HG02571 (cell line): Measurements from ENCODE around the gene ACOT6.
"Not testable (repeated sequence)": the region's sequence is repeated elsewhere in the genome, so short reads cannot be mapped to it uniquely, and the experiment has no call there.

Source experiments
- ATAC-seq: cut with Tn5 transposase; IDR thresholded peaks from one replicate; pipeline ENCODE4 v1.9.1; 2021; ENCODE audit warnings: mild to moderate bottlenecking, moderate library complexity; ENCODE audit not compliant: unreplicated experiment

ACOT6 gene, protein sequence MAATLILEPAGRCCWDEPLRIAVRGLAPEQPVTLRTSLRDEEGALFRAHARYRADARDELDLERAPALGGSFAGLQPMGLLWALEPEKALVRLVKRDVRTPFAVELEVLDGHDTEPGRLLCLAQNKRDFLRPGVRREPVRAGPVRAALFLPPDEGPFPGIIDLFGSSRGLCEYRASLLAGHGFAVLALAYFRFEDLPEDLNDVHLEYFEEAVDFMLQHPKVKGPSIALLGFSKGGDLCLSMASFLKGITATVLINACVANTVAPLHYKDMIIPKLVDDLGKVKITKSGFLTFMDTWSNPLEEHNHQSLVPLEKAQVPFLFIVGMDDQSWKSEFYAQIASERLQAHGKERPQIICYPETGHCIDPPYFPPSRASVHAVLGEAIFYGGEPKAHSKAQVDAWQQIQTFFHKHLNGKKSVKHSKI

GRCh38 chr14:73612339-73613045 is at the start of gene ACOT6:
TSS of gene ACOT6 (plus strand) at chr14:73612517. CDS start at chr14:73612572, 55 bp downstream.
- peak; percentile 71 for ATAC-seq

GRCh38 chr14:73562696-73563095 is 49.6 kb upstream of the ACOT6 start:
- ATAC-seq = not testable (repeated sequence)

DNA sequence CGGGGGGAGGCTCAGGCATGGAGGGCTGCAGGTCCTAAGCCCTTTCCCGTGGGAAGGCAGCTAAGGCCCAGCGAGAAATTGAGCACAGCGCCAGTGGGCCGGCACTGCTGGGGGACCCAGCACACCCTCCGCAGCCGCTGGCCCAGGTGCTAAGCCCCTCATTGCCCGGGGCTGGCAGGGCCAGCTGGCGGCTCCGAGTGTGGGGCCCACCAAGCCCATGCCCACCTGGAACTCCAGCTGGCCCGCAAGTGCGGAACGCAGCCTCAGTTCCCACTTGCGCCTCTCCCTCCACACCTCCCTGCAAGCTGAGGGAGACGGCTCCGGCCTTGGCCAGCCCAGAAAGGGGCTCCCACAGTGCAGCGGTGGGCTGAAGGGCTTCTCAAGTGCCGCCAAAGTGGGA is 45.9 kb upstream of the ACOT6 start:
- not testable (repeated sequence) for ATAC-seq

- not testable (repeated sequence) for ATAC-seq
Observed at GRCh38 chr14:73566935-73567334, 45.4 kb upstream of the ACOT6 start.

DNA sequence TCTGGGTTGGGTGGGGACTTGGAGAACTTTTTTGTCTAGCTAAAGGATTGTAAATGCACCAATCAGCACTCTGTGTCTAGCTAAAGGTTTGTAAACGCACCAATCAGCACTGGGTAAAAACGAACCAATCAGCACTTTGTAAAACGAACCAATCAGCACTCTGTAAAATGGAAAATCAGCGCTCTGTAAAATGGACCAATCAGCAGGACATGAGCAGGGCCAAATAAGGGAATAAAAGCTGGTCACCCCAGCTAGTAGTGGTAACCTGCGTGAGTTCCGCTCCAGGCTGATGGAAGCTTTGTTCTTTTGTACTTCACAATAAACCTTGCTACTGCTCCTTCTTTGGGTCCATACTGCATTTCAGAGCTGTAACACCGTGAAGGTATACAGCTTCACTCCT is 45.0 kb upstream of the ACOT6 start:
- ATAC-seq = no peak

DNA sequence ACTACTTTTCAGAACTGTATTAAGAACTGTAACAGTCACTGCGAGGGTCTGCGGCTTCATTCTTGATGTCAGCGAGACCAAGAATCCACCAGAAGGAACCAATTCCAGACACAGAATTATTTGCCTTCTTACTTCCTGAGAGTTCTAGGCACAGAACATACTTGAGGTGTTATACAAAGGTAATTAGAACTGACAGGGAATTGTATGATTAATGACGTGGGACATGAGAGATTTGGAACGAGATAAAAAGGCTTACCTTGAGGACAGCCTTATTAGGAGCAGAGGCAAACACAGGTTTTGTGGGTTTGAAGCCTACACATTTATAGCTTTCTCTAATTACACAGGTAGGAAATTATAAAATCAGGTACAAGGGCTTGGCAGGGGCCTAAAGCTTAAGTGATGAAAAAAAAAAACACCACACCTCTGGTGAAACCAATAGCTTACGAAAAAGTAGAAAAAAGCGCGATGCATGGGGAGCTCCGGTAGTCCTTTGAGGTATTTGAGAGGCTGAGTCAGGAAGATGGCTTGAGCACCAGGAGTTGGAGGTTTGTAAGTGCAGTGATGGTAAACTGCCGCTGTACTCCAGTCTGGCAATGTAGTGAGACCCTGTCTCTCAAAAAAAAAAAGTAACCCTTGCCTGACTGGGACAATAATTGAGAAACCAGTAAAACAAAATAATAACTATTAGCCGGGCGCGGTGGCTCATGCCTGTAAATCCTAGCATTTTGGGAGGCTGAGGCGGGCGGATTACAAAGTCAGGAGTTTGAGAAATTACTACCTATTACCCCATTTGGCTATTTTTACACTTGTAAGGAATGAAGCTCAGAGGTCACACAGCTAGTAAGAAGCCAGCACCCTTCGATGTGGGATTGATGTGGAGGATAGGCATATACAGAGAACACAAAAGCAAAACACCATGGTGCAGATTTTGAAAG is 44.1 kb upstream of the ACOT6 start:
- ATAC-seq = no peak

DNA sequence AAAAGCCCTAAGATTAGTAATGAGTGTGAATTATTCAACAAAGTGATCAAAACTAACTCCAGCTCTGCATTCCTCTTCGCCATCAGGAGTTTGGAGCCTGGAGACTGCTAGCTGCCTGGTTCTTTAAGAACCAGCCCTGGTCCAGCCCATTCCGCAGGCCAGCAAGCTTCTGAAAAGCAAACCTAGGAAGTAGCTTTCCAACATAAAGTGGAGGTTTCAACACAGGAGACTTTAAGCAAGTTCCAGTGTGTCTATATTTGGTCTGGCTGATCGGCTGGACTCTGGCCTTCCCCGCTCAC is 43.5 kb upstream of the ACOT6 start:
- not testable (repeated sequence) for ATAC-seq

DNA sequence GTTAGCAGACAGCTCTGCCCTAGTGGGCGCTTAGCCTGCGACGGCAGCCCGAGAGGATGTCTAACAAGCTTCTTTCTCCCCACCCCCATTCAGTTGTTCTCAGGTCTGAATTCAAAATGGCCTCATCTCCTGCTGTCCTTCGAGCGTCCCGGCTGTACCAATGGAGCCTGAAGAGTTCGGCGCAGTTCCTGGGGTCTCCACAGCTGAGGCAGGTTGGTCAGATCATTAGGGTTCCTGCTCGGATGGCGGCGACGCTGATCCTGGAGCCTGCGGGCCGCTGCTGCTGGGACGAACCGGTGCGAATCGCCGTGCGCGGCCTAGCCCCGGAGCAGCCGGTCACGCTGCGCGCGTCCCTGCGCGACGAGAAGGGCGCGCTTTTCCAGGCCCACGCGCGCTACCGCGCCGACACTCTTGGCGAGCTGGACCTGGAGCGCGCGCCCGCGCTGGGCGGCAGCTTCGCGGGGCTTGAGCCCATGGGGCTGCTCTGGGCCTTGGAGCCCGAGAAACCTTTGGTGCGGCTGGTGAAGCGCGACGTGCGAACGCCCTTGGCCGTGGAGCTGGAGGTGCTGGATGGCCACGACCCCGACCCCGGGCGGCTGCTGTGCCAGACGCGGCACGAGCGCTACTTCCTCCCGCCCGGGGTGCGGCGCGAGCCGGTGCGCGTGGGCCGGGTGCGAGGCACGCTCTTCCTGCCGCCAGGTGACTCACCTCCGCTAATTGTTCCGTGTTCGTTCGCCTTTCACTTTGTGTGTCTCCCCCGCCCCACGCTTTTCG is 42.9 kb upstream of the ACOT6 start, which contains the start of gene ACOT2:
TSS of gene ACOT2 (plus strand) at position 29 of the 774 bp plus-strand sequence. CDS start at position 57, 28 bp downstream.
- peak; percentile 68 for ATAC-seq

DNA sequence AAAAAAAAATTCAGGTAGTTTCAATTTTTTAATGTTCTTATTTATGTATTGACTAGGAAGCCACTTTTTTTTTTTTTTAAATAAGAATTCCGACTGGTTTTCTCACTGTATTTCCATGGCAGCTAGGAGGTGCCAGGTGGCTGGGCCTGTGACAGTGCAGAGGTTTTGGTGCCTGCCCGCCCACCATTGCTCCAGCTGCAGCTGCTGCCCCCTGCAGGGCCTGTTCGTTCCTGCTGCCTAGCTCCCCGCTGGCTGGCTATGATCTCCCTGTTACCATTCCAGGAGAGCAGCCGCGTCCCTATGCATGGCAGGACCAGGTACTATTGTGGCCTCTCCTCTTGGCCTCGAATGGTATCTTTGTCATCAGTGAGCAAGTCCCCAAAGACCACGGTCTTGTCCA is 41.4 kb upstream of the ACOT6 start:
- ATAC-seq = not testable (repeated sequence)

GRCh38 chr14:73573034-73573433 is 39.3 kb upstream of the ACOT6 start:
- ATAC-seq = not testable (repeated sequence)

- ATAC-seq = not testable (repeated sequence)
Observed at GRCh38 chr14:73573740-73574139, 38.6 kb upstream of the ACOT6 start.

- not testable (repeated sequence) for ATAC-seq
Observed at GRCh38 chr14:73574251-73574650, 38.1 kb upstream of the ACOT6 start.

GRCh38 chr14:73576391-73576790 is 35.9 kb upstream of the ACOT6 start:
- no peak for ATAC-seq

- ATAC-seq = not testable (repeated sequence)
Observed at GRCh38 chr14:73577214-73577613, 35.1 kb upstream of the ACOT6 start.

DNA sequence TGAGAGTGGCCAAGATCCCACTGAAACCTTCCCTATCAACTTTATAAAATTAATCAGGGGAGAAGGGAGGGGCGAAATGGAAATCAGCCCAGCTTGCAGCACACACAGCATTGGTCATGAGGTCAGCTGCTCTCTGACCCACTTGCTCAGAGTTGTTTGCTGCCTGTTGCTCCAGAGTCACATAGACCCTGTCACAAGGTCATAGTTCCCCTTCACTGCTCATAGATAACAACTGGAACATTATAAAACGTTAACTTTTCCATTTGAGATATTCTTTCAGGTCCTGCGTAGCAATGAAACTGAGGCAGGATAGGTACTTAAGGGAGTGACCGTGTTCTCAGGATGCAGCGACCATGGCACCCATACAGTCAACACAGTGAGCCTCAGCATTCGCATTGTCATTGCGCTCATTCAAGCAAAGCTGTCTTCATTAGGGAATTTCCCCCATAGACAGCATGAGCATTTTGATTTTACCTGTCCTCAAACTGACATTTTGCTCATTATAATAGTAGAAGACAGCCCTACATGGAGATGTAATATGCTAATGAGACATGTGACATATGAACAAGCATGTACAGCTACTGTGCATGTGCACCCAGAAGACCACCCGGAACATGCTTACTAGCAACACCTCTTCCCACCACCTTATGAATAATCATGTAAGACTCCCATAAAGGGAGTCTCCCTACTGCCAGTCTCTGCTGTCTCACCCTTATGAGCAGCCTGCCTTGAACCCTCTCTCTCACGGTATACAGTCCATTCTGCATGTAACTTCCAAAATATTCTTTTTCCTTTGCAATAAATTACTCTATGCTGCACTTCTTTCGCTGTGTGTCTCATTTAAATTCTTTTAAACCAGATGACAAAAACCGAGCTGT is 30.0 kb upstream of the ACOT6 start:
- ATAC-seq = not testable (repeated sequence)

DNA sequence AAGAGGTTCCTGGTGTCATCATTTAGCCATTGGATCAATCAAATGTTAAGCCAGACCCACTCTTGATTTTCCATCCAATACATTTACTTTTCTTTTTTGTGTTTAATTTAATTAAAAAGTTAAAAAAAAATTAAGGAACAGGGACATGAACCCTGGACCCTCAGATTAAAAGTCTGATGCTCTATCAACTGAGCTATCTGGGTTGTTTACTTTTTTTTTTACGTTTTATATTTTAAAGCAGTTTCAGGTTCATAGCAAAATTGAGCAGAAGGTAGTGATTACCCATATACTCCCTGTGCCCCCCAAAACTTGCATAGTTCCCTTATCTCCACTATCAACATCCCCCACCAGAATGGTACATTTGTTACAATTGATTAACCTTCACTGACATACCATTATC is 23.6 kb upstream of the ACOT6 start:
- ATAC-seq = no peak

DNA sequence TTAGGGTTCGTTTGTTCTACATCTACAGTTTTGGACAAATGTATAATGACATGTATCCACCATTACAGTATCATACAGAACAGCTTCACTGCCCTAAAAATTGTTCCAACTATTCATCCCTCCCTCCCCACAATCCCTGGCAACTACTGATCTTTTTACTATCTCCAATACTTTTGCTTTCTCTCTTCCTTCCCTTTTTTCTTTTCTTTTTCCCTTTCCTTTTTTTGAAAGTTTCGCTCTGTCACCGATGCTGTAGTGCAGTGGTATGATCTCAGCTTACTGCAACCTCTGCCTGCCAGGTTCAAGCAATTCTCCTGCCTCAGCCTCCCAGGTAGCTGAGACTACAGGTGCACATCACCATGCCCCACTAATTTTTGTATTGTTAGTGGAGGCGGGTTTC is 23.2 kb upstream of the ACOT6 start:
- no peak for ATAC-seq

GRCh38 chr14:73590673-73591004 is 21.7 kb upstream of the ACOT6 start:
- ATAC-seq = not testable (repeated sequence)

DNA sequence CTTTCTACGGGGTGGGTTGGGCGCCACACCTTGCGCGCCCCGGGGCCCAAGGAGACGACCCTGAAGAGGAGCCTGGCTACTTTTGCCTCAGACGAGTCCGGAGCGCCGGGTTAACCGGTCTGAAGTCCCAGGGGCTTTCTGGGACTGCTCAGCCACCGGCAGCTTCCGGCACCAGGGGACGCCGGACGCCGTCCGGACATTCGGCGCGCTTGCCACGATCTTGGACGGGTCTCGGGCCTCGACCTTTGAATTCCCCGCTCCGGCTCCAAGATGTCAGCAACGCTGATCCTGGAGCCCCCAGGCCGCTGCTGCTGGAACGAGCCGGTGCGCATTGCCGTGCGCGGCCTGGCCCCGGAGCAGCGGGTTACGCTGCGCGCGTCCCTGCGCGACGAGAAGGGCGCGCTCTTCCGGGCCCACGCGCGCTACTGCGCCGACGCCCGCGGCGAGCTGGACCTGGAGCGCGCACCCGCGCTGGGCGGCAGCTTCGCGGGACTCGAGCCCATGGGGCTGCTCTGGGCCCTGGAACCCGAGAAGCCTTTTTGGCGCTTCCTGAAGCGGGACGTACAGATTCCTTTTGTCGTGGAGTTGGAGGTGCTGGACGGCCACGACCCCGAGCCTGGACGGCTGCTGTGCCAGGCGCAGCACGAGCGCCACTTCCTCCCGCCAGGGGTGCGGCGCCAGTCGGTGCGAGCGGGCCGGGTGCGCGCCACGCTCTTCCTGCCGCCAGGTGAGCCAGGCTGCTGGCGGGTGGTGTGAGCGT is 20.4 kb upstream of the ACOT6 start, which contains the start of gene ACOT4:
TSS of gene ACOT4 (plus strand) at position 184 of the 760 bp plus-strand sequence. CDS start at position 271, 87 bp downstream.
- ATAC-seq = no peak
